Epithelial cell of esophagus (primary cell): ENCODE data around the gene STK32B.

Experiments
- DNase-seq: peaks from one replicate; pipeline ENCODE4 v3.0.0; 2010; ENCODE audit warnings: low read depth
- H3K4me3 ChIP-seq: 2 replicates; pipeline ENCODE4 v1.5.1; 2011; ENCODE audit warnings: mild to moderate bottlenecking, low read length, control low read depth
- TF ChIP-seq, protein P1 (sequence below): IDR thresholded peaks from 2 replicates; pipeline ENCODE4 v1.5.1; 2011; ENCODE audit warnings: low read depth, mild to moderate bottlenecking, low read length, control low read depth, inconsistent platforms; ENCODE audit not compliant: insufficient read depth; ENCODE audit errors: missing control alignments

Gene STK32B

GRCh38 chr4:5217421-5217820, 166.1 kb downstream of the STK32B start:
- H3K4me3 ChIP-seq = no peak overlapping the region
- no peak for DNase-seq

GRCh38 chr4:5218376-5219069, 167.2 kb downstream of the STK32B start:
- no peak for DNase-seq
- H3K4me3 ChIP-seq = no peak overlapping the region
- TF ChIP-seq, protein P1, sequence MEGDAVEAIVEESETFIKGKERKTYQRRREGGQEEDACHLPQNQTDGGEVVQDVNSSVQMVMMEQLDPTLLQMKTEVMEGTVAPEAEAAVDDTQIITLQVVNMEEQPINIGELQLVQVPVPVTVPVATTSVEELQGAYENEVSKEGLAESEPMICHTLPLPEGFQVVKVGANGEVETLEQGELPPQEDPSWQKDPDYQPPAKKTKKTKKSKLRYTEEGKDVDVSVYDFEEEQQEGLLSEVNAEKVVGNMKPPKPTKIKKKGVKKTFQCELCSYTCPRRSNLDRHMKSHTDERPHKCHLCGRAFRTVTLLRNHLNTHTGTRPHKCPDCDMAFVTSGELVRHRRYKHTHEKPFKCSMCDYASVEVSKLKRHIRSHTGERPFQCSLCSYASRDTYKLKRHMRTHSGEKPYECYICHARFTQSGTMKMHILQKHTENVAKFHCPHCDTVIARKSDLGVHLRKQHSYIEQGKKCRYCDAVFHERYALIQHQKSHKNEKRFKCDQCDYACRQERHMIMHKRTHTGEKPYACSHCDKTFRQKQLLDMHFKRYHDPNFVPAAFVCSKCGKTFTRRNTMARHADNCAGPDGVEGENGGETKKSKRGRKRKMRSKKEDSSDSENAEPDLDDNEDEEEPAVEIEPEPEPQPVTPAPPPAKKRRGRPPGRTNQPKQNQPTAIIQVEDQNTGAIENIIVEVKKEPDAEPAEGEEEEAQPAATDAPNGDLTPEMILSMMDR = no peak

More at GRCh38 chr4:5217421-5217820, 166.1 kb downstream of the STK32B start:
- TF ChIP-seq, protein P1 = no peak

DNA sequence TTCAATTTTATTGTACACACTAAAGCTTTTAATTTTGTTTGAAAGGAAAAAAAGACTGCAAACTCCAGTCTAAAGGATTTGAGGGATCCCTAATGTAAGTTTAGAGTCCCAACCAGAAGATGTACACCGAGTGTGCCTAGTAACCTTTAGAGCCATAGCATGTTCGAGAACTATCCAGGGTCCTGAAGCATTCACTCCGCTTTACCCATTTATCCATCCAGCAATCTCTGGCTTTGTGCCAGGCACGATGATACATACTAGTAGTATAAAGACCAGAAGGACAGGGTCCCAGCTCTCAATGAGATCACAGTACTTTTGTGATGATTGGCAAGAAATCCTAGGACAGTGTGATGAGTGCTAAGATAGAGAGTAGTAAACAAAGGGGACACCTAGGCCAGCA, 168.7 kb downstream of the STK32B start:
- no peak overlapping the region for H3K4me3 ChIP-seq
- peak; percentile 1 for DNase-seq
- TF ChIP-seq, protein P1 = no peak

- H3K4me3 ChIP-seq = no peak overlapping the region
- TF ChIP-seq, protein P1 = no peak
- DNase-seq = no peak
These were observed 170.8 kb downstream of the STK32B start for GRCh38 chr4:5222047-5222446.

DNA sequence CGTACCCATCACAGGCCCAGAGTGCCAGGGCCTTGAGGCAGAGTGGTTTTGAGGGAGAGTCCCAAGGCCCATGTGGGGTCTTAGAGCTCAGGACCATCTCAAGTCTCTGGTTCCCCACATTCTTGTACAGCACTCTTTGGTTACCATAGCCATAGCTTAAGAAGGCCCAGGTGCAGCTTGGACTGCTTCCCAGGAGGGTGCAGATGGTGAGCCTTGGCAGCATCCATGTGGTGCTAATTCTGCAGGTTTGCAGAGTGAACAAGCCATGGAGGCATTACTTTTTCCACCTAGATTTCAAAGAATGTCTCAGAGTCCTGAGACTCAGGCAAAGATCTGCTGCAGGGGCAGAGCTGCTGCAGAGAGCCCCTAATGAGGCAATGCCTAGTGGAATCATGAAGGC, 171.7 kb downstream of the STK32B start:
- H3K4me3 ChIP-seq = no peak overlapping the region
- TF ChIP-seq, protein P1 = no peak
- no peak for DNase-seq

- no peak overlapping the region for H3K4me3 ChIP-seq
- TF ChIP-seq, protein P1 = no peak
- no peak for DNase-seq
These were observed 173.1 kb downstream of the STK32B start for GRCh38 chr4:5224340-5224739.

DNA sequence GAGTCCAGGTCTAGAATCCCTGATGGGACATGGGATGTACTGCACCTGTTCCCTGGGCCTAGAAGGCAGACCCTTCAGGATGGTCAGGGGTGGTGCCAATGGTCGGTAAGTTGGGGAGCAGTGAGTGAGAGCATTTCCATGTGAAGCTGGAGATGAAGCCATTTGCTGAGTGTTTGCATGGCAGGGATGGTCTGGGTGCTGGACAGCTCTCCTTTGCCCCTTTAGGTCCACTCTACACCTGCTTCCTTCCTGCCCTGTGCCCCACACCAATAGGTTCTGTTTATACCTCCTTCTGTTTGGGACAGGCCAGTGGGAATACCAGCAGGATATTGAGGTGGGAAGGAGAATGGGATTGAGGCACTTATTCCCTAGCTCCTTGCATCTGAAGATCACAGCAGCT, 181.3 kb downstream of the STK32B start:
- H3K4me3 ChIP-seq = no peak overlapping the region
- DNase-seq = no peak
- TF ChIP-seq, protein P1 = no peak
